GM21723 (cell line): ENCODE results near the gene CAPN13.

Experiments used
- ATAC-seq: cut with Tn5 transposase; IDR thresholded peaks from one replicate; pipeline ENCODE4 v1.9.1; 2021; ENCODE audit warnings: mild to moderate bottlenecking, moderate library complexity; ENCODE audit not compliant: unreplicated experiment

Gene CAPN13

GRCh38 chr2:30730736-30731647 lies 76.3 kb downstream of the CAPN13 start:
- no peak for ATAC-seq

GRCh38 chr2:30729031-30729430 lies 78.2 kb downstream of the CAPN13 start:
- no peak for ATAC-seq

GRCh38 chr2:30722936-30723725 lies 84.1 kb downstream of the CAPN13 start:
- no peak for ATAC-seq

- ATAC-seq, result no peak
Observed at GRCh38 chr2:30721668-30722647, 85.3 kb downstream of the CAPN13 start.

- ATAC-seq, result no peak
Observed at GRCh38 chr2:30721241-30721640, 86.0 kb downstream of the CAPN13 start.

GRCh38 chr2:30717081-30717650 lies 90.1 kb downstream of the CAPN13 start:
- no peak for ATAC-seq

GRCh38 chr2:30716123-30716900 lies 90.9 kb downstream of the CAPN13 start:
- ATAC-seq, result no peak

GRCh38 chr2:30714811-30715709 lies 92.2 kb downstream of the CAPN13 start:
- ATAC-seq, result no peak

GRCh38 chr2:30713698-30714097 lies 93.5 kb downstream of the CAPN13 start:
- no peak for ATAC-seq

- ATAC-seq, result peak; percentile 77
Observed at GRCh38 chr2:30711646-30712085, 95.6 kb downstream of the CAPN13 start.

- no peak for ATAC-seq
Observed at GRCh38 chr2:30710461-30710860, 96.8 kb downstream of the CAPN13 start.

- no peak for ATAC-seq
Observed at GRCh38 chr2:30710016-30710415, 97.2 kb downstream of the CAPN13 start.

- ATAC-seq, result no peak
Observed at GRCh38 chr2:30709516-30709915, 97.7 kb downstream of the CAPN13 start.

- ATAC-seq, result no peak
Observed at GRCh38 chr2:30708491-30709290, 98.6 kb downstream of the CAPN13 start.

- ATAC-seq, result no peak
Observed at GRCh38 chr2:30707304-30707903, 99.8 kb downstream of the CAPN13 start.

- peak; percentile 60 for ATAC-seq
Observed at GRCh38 chr2:30706534-30707303, 100.5 kb downstream of the CAPN13 start.
